ENCODE data around the gene POM121L2.

Gene POM121L2

DNA sequence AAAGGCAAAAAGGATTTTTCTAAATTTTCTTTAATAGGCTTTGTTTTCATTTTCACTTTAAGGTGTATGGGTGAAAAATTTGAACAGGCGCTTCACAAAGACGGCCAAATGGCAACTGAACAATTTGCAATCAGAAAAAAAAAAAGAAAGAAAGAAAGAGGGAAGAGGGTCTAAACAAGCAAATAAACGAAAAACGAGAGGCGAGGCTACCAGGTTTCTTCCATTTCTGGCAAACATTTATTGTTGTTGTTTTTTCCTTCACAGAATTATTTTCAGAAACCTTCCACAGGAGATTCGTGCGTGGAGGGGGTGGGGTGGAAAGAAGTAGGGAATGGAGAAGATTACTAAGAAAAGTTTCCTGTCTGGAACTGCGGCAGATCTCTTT lies 24.3 kb downstream of the POM121L2 start:
- TF ChIP-seq CTCF (IDR thresholded peaks at IDR 0.05; ENCODE audit: insufficient read depth, low read depth, low read length, missing control alignments) = no peak
- H3K4me3 ChIP-seq (ENCODE audit: low read length) = peak overlapping the region; percentile 47
- DNase-seq (ENCODE audit: low read depth) = no peak

DNA sequence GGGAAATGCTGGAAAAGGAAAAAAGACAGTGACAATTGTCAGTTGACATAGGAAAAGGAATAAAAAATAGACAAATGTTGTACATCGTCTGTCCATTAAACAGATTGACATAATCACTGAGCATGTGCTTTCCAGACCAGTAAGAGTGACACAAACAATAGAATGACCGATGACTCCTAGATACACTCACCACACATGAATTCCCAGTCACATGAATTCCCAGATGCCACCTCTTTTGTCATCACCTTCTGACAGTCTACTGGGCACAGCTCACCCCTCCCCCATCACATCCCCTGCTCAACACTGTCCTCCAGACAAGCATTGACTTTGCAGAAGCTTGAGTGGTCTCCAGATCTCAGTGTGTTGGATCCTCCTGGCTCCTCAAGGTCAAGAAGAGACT lies 25.9 kb downstream of the POM121L2 start:
- TF ChIP-seq CTCF (IDR thresholded peaks at IDR 0.05; ENCODE audit: insufficient read depth, low read depth, low read length, missing control alignments) = no peak
- H3K4me3 ChIP-seq (ENCODE audit: low read length) = no peak overlapping the region
- DNase-seq (ENCODE audit: low read depth) = no peak

DNA sequence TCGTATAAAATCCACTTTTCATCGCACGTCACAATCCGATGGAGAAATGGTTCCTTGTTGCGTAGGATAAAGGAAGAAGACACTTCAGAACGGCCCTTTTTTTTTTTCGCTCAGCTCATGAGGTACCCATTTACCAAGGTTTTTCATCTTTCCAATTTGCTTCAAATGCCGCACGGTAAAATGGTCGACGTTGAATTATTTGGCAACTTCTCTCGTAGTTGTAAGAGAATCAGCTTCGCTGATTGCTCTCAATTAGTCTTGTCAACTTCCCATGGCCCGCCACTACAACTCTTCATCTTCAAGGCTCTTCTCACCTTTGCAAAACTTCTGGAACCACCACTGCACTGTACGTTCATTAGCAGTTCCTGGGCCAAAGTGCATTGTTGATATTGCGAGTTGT lies 28.8 kb downstream of the POM121L2 start:
- no peak for TF ChIP-seq CTCF (IDR thresholded peaks at IDR 0.05; ENCODE audit: insufficient read depth, low read depth, low read length, missing control alignments)
- DNase-seq (ENCODE audit: low read depth) = no peak
- no peak overlapping the region for H3K4me3 ChIP-seq (ENCODE audit: low read length)

DNA sequence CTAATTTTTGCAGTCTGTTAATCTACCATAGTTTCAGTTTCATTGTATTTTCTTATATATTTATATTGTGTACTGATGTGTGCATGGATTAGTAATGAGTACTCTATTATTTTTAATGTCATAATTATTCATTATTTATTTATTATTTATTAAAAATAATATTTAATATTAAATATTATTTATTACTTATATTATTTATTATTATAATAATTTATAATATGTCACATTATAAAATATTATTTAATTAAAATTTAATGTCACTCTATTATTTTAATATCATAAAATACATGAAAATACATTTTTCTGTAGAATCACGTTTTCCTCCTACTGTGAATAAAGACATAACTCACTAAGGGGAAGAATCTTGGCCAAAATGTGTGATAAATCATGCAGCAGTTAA lies 30.5 kb downstream of the POM121L2 start:
- TF ChIP-seq CTCF (IDR thresholded peaks at IDR 0.05; ENCODE audit: insufficient read depth, low read depth, low read length, missing control alignments) = no peak
- no peak for DNase-seq (ENCODE audit: low read depth)
- H3K4me3 ChIP-seq (ENCODE audit: low read length) = no peak overlapping the region

DNA sequence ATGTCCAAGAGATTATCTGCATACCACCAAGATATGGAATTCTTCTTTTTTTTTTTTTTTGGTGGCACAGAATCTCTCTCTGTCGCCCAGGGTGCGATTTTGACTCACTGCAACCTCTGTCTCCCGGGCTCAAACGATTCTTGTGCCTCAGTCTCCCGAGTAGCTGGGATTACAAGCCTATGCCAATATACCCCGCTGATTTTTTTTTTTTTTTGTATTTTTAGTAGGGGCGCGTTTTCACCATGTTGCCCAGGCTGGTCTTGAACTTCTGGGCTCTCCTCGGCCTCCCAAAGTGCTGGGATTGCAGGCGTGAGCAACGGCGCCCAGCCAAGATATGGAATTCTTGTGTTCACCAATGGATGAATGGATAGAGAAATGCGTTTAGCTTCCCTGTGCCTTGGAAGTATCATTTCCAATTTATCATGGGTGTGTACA lies 31.0 kb downstream of the POM121L2 start:
- TF ChIP-seq CTCF (IDR thresholded peaks at IDR 0.05; ENCODE audit: insufficient read depth, low read depth, low read length, missing control alignments) = no peak
- DNase-seq (ENCODE audit: low read depth) = no peak
- no peak overlapping the region for H3K4me3 ChIP-seq (ENCODE audit: low read length)

DNA sequence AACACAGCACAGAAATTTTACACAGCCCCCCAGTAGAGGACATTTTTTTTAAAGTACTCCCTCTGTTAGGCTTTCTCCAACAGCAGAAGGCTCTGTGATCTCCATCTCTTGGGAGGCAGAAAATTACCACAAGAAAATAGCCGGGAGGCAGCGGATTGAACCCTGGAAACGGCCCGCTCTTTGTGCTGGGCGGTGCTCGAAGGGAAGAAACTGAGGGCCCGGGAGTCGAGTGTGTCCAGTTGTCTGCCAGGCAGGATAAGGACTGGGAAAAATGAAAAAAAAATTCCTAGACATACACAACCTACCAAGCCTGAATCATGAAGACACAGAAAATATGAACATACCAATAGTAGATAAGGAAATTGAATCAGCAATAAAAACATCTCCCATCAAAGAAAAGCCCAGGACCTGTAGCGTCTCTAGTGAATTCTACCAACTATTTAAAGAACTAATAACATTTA lies 31.5 kb downstream of the POM121L2 start:
- no peak for DNase-seq (ENCODE audit: low read depth)
- H3K4me3 ChIP-seq (ENCODE audit: low read length) = peak overlapping the region; percentile 63
- TF ChIP-seq CTCF (IDR thresholded peaks at IDR 0.05; ENCODE audit: insufficient read depth, low read depth, low read length, missing control alignments) = no peak

DNA sequence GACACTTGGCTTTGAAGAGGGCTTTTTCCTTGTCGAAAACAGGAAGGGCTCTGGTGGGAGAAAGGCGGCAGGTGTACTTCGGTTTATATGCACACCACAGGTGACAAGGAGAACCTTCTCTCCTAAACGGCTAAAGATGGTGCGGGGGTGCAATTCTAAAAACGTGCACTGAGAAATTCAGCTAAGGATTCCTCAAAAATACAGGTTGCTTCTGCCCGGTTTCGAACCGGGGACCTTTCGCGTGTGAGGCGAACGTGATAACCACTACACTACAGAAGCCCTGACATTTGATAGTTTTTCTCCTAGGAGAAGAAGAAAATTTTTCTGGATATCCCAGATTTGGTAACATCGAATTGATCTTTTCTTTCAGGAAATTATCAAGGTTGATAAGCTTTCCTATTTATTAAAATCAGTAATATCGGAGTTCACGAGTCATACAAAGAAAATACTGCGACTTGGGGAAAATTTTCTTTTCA lies 32.0 kb downstream of the POM121L2 start:
- H3K4me3 ChIP-seq (ENCODE audit: low read length) = peak overlapping the region; percentile 63
- TF ChIP-seq CTCF (IDR thresholded peaks at IDR 0.05; ENCODE audit: insufficient read depth, low read depth, low read length, missing control alignments) = no peak
- DNase-seq (ENCODE audit: low read depth) = peak; percentile 63
